GM23338 (cell line): ENCODE measurements around the gene MINDY4. TPM values are rescaled to one million over a fixed set of nuclear protein-coding genes. Genes with fewer than 3 reads are reported as not detected.

Source experiments
- ATAC-seq: fragments of 200-7000 bp; cut with Tn5 transposase; 3 replicates; pipeline ENCODE4 v1.9.1; 2020
- DNase-seq: peaks from one replicate; pipeline ENCODE4 v3.0.0-alpha.2; 2015; ENCODE audit warnings: low spot score
- H2AFZ ChIP-seq: fragments of 200-600 bp; sonication (generic); 2 replicates; pipeline ENCODE4 v1.8.0; 2016; ENCODE audit warnings: antibody characterized with exemption, mild to moderate bottlenecking, moderate library complexity
- H3F3A ChIP-seq: fragments of 200-600 bp; sonication (generic); replicated peaks from 2 replicates; pipeline ENCODE4 v1.8.0; 2017; ENCODE audit warnings: antibody characterized with exemption, mixed run types, low read depth
- H3K27ac ChIP-seq: fragments of 200-600 bp; sonication (generic); 2 replicates; pipeline ENCODE4 v1.6.1; 2016; ENCODE audit warnings: low read depth
- H3K27me3 ChIP-seq: fragments of 200-600 bp; sonication (generic); 2 replicates; pipeline ENCODE4 v1.8.0; 2016; ENCODE audit warnings: mild to moderate bottlenecking, mixed run types, moderate library complexity; ENCODE audit not compliant: insufficient read depth
- H3K36me3 ChIP-seq: fragments of 200-600 bp; sonication (generic); 2 replicates; pipeline ENCODE4 v1.8.0; 2016; ENCODE audit warnings: mild to moderate bottlenecking; ENCODE audit not compliant: insufficient read depth
- H3K4me1 ChIP-seq: fragments of 200-600 bp; sonication (generic); 2 replicates; pipeline ENCODE4 v1.8.0; 2016; ENCODE audit warnings: mild to moderate bottlenecking, moderate library complexity; ENCODE audit not compliant: insufficient read depth
- H3K4me2 ChIP-seq: fragments of 200-600 bp; sonication (generic); 2 replicates; pipeline ENCODE4 v1.7.1; 2017; ENCODE audit warnings: mixed run types
- H3K4me3 ChIP-seq: fragments of 200-600 bp; sonication (generic); 2 replicates; pipeline ENCODE4 v1.6.1; 2016; ENCODE audit warnings: mixed run types
- H3K79me2 ChIP-seq: fragments of 200-600 bp; sonication (generic); replicated peaks from 2 replicates; pipeline ENCODE4 v1.8.0; 2017; ENCODE audit warnings: mild to moderate bottlenecking; ENCODE audit not compliant: insufficient read depth
- H3K9me2 ChIP-seq: fragments of 200-600 bp; sonication (generic); 2 replicates; pipeline ENCODE4 v1.8.0; 2017; ENCODE audit not compliant: insufficient read depth
- H4K20me1 ChIP-seq: fragments of 200-600 bp; sonication (generic); replicated peaks from 2 replicates; pipeline ENCODE4 v1.8.0; 2017; ENCODE audit warnings: mild to moderate bottlenecking; ENCODE audit not compliant: insufficient read depth
- H3K27ac Mint-ChIP-seq: 2 replicates; pipeline ENCODE4 v1.8.0; 2020; ENCODE audit warnings: inconsistent platforms, mild to moderate bottlenecking, moderate library complexity, mixed read lengths
- H3K27me3 Mint-ChIP-seq: 3 replicates; pipeline ENCODE4 v1.8.0; 2022; ENCODE audit warnings: low read depth, mild to moderate bottlenecking, moderate library complexity, mixed read lengths, inconsistent platforms; ENCODE audit not compliant: insufficient read depth, poor library complexity
- H3K36me3 Mint-ChIP-seq: 3 replicates; pipeline ENCODE4 v1.8.0; 2021; ENCODE audit warnings: low read depth, mild to moderate bottlenecking, inconsistent platforms, moderate library complexity, mixed read lengths
- H3K4me1 Mint-ChIP-seq: 3 replicates; pipeline ENCODE4 v1.8.0; 2020; ENCODE audit warnings: mild to moderate bottlenecking, inconsistent platforms, mixed read lengths
- H3K4me3 Mint-ChIP-seq: 3 replicates; pipeline ENCODE4 v1.8.0; 2021; ENCODE audit warnings: moderate library complexity, mild to moderate bottlenecking, inconsistent platforms, mixed read lengths
- H3K9me3 Mint-ChIP-seq: 3 replicates; pipeline ENCODE4 v1.8.0; 2020; ENCODE audit warnings: moderate library complexity, mild to moderate bottlenecking, inconsistent platforms, mixed read lengths
- CREB1 ChIP-seq: fragments of 250-450 bp; sonication (Bioruptor Pico); IDR thresholded peaks from 2 replicates; pipeline ENCODE4 v1.5.0; 2020; ENCODE audit warnings: low read depth, mild to moderate bottlenecking, moderate library complexity
- NANOG ChIP-seq: IDR thresholded peaks from 2 replicates; pipeline ENCODE4 v1.6.1; 2016; ENCODE audit warnings: antibody characterized with exemption, borderline replicate concordance
- POLR2AphosphoS5 ChIP-seq: IDR thresholded peaks from 2 replicates; pipeline ENCODE4 v1.6.1; 2016; ENCODE audit warnings: antibody characterized with exemption, low read depth
- STAT1 ChIP-seq: IDR thresholded peaks from one replicate; pipeline ENCODE4 v1.6.1; 2016; ENCODE audit warnings: antibody characterized with exemption; ENCODE audit not compliant: unreplicated experiment
- ZNF331 ChIP-seq: fragments of 250-450 bp; sonication (Bioruptor Pico); IDR thresholded peaks from 2 replicates; pipeline ENCODE4 v1.5.0; 2020; ENCODE audit warnings: low read depth, mild to moderate bottlenecking, moderate library complexity
- polyA plus RNA-seq: library from polyadenylated mRNA; unstranded; fragments of >200 nt; fragmentation: Nextera tagmentation; extraction: Ambion mirVana; gene quantifications from 2 replicates; pipeline ENCODE4 v1.2.1, GENCODE V29; 2016
- total RNA-seq: library from RNA; depleted of rRNA; stranded (reverse); fragments of >200 nt; shearing (Covaris generic); gene quantifications from 2 replicates; pipeline ENCODE4 v1.2.3, GENCODE V29; 2014
- TF ChIP-seq, protein P1 (sequence below): IDR thresholded peaks from one replicate; pipeline ENCODE4 v1.6.1; 2018; ENCODE audit warnings: antibody characterized with exemption; ENCODE audit not compliant: unreplicated experiment
- TF ChIP-seq, protein P2 (sequence below), 2 experiments: fragments of 200-600 bp in 1 of 2; sonication (generic) in 1 of 2; conservative IDR thresholded peaks; 2 replicates each; pipeline versions ENCODE4 v1.5.1 to v1.6.1; 2016 to 2017; ENCODE audit warnings: antibody characterized with exemption in 2 of 2, low read depth in 2 of 2, mild to moderate bottlenecking in 2 of 2, moderate library complexity in 1 of 2
- TF ChIP-seq, protein P3 (sequence below): fragments of 250-450 bp; sonication (Bioruptor Pico); IDR thresholded peaks from 2 replicates; pipeline ENCODE4 v1.5.0; 2020; ENCODE audit warnings: mild to moderate bottlenecking, moderate library complexity
- TF ChIP-seq, protein P4 (sequence below): IDR thresholded peaks from 2 replicates; pipeline ENCODE4 v1.6.1; 2016; ENCODE audit warnings: antibody characterized with exemption

MINDY4 gene
- total and polyA plus RNA-seq, 2 experiments from 2014 or later, result 1.7 to 4.4 TPM

DNA sequence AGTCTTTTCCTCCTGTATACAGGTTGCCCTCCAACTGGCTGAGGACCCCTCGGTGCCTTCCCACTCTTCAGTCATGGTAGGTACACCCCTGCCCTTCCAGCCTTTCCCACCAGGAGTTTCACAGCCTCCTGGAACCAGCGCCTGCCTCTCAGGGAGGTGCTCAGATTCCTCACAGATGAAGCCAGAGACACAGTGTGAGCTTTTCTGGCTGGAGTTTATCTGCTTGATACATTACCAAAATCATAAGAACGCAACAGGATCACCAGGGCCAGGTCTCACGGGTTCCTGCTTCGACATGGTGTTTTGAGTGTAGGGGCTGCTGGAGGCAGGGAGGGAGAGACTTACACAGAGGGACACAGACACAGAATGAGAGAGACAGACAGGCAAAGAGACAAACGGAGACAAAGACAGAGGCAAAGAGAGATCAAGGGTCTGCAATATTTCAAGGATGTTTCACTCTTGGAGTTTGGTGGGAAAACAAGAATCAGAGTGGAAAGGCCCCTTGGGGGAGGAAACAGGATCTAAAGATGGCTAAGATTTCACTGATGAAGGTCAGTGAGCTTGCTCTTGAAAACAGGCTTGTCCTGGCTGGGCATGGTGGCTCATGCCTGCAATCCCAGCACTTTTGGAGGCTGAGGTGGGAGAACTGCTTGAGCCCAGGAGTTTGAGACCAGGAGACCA, 25.8 kb upstream of the MINDY4 start (continued):
- TF ChIP-seq, protein P1, sequence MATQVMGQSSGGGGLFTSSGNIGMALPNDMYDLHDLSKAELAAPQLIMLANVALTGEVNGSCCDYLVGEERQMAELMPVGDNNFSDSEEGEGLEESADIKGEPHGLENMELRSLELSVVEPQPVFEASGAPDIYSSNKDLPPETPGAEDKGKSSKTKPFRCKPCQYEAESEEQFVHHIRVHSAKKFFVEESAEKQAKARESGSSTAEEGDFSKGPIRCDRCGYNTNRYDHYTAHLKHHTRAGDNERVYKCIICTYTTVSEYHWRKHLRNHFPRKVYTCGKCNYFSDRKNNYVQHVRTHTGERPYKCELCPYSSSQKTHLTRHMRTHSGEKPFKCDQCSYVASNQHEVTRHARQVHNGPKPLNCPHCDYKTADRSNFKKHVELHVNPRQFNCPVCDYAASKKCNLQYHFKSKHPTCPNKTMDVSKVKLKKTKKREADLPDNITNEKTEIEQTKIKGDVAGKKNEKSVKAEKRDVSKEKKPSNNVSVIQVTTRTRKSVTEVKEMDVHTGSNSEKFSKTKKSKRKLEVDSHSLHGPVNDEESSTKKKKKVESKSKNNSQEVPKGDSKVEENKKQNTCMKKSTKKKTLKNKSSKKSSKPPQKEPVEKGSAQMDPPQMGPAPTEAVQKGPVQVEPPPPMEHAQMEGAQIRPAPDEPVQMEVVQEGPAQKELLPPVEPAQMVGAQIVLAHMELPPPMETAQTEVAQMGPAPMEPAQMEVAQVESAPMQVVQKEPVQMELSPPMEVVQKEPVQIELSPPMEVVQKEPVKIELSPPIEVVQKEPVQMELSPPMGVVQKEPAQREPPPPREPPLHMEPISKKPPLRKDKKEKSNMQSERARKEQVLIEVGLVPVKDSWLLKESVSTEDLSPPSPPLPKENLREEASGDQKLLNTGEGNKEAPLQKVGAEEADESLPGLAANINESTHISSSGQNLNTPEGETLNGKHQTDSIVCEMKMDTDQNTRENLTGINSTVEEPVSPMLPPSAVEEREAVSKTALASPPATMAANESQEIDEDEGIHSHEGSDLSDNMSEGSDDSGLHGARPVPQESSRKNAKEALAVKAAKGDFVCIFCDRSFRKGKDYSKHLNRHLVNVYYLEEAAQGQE, result no peak
- TF ChIP-seq STAT1, result no peak
- TF ChIP-seq POLR2AphosphoS5, result no peak
- TF ChIP-seq, protein P2, sequence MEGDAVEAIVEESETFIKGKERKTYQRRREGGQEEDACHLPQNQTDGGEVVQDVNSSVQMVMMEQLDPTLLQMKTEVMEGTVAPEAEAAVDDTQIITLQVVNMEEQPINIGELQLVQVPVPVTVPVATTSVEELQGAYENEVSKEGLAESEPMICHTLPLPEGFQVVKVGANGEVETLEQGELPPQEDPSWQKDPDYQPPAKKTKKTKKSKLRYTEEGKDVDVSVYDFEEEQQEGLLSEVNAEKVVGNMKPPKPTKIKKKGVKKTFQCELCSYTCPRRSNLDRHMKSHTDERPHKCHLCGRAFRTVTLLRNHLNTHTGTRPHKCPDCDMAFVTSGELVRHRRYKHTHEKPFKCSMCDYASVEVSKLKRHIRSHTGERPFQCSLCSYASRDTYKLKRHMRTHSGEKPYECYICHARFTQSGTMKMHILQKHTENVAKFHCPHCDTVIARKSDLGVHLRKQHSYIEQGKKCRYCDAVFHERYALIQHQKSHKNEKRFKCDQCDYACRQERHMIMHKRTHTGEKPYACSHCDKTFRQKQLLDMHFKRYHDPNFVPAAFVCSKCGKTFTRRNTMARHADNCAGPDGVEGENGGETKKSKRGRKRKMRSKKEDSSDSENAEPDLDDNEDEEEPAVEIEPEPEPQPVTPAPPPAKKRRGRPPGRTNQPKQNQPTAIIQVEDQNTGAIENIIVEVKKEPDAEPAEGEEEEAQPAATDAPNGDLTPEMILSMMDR (conservative IDR thresholded peaks at IDR 0.05; ENCODE audit: low read depth in 2 of 2), result no peak
- no peak for TF ChIP-seq ZNF331 (CRISPR knock-in tag)
- no peak for TF ChIP-seq CREB1

DNA sequence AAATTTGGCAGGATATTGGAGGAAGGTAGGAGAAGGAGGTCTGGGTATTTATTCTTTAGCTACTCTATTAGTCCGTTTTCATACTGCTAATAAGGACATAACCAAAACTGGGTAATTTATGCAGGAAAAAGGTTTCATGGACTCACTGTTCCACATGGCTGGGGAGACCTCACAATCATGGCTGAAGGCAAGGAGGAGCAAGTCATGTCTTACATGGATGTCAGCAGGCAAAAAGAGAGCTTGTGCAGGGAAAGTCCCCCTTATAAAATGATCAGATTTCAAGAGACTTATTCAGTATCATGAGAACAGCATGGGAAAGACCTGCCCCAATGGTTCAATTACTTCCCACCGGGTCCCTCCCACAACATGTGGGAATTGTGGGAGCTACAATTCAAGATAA, 21.2 kb upstream of the MINDY4 start:
- Histone ChIP-seq H3F3A (no peaks in the 10 kb centered on the region), H3K4me2 (no peak overlapping the region), H3K27me3 (no peaks in the 10 kb centered on the region), H3K4me3 (no peak overlapping the region), H4K20me1 (no peaks in the 10 kb centered on the region), H2AFZ (no peak overlapping the region), H3K9me2 (peaks cover 11% of the 10 kb centered on the region; the same call in 1 of the 2 replicates), H3K79me2 (no peaks in the 10 kb centered on the region), H3K4me1 (no peaks in the 10 kb centered on the region), H3K27ac (no peak overlapping the region), H3K36me3 (no peaks in the 10 kb centered on the region)
- ATAC-seq (no peak), DNase-seq (no peak)
- H3K27ac Mint-ChIP-seq, result no peak overlapping the region
- H3K9me3 Mint-ChIP-seq, result no peaks in the 10 kb centered on the region
- no peaks in the 10 kb centered on the region for H3K4me1 Mint-ChIP-seq
- no peaks in the 10 kb centered on the region; the same call in 2 of the 3 replicates for H3K36me3 Mint-ChIP-seq
- H3K4me3 Mint-ChIP-seq, result no peak overlapping the region
- peaks cover 3% of the 10 kb centered on the region for H3K27me3 Mint-ChIP-seq
- no peak for TF ChIP-seq ZNF331 (CRISPR knock-in tag)
- no peak for TF ChIP-seq CREB1
- TF ChIP-seq, protein P3, sequence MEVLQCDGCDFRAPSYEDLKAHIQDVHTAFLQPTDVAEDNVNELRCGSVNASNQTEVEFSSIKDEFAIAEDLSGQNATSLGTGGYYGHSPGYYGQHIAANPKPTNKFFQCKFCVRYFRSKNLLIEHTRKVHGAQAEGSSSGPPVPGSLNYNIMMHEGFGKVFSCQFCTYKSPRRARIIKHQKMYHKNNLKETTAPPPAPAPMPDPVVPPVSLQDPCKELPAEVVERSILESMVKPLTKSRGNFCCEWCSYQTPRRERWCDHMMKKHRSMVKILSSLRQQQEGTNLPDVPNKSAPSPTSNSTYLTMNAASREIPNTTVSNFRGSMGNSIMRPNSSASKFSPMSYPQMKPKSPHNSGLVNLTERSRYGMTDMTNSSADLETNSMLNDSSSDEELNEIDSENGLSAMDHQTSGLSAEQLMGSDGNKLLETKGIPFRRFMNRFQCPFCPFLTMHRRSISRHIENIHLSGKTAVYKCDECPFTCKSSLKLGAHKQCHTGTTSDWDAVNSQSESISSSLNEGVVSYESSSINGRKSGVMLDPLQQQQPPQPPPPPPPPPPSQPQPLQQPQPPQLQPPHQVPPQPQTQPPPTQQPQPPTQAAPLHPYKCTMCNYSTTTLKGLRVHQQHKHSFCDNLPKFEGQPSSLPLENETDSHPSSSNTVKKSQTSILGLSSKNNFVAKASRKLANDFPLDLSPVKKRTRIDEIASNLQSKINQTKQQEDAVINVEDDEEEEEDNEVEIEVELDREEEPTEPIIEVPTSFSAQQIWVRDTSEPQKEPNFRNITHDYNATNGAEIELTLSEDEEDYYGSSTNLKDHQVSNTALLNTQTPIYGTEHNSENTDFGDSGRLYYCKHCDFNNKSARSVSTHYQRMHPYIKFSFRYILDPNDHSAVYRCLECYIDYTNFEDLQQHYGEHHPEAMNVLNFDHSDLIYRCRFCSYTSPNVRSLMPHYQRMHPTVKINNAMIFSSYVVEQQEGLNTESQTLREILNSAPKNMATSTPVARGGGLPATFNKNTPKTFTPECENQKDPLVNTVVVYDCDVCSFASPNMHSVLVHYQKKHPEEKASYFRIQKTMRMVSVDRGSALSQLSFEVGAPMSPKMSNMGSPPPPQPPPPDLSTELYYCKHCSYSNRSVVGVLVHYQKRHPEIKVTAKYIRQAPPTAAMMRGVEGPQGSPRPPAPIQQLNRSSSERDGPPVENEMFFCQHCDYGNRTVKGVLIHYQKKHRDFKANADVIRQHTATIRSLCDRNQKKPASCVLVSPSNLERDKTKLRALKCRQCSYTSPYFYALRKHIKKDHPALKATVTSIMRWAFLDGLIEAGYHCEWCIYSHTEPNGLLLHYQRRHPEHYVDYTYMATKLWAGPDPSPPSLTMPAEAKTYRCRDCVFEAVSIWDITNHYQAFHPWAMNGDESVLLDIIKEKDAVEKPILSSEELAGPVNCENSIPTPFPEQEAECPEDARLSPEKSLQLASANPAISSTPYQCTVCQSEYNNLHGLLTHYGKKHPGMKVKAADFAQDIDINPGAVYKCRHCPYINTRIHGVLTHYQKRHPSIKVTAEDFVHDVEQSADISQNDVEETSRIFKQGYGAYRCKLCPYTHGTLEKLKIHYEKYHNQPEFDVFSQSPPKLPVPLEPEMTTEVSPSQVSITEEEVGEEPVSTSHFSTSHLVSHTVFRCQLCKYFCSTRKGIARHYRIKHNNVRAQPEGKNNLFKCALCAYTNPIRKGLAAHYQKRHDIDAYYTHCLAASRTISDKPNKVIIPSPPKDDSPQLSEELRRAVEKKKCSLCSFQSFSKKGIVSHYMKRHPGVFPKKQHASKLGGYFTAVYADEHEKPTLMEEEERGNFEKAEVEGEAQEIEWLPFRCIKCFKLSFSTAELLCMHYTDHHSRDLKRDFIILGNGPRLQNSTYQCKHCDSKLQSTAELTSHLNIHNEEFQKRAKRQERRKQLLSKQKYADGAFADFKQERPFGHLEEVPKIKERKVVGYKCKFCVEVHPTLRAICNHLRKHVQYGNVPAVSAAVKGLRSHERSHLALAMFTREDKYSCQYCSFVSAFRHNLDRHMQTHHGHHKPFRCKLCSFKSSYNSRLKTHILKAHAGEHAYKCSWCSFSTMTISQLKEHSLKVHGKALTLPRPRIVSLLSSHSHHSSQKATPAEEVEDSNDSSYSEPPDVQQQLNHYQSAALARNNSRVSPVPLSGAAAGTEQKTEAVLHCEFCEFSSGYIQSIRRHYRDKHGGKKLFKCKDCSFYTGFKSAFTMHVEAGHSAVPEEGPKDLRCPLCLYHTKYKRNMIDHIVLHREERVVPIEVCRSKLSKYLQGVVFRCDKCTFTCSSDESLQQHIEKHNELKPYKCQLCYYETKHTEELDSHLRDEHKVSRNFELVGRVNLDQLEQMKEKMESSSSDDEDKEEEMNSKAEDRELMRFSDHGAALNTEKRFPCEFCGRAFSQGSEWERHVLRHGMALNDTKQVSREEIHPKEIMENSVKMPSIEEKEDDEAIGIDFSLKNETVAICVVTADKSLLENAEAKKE, result no peak
- TF ChIP-seq, protein P2 (conservative IDR thresholded peaks at IDR 0.05; ENCODE audit: low read depth in 2 of 2), result no peak
- TF ChIP-seq, protein P4, sequence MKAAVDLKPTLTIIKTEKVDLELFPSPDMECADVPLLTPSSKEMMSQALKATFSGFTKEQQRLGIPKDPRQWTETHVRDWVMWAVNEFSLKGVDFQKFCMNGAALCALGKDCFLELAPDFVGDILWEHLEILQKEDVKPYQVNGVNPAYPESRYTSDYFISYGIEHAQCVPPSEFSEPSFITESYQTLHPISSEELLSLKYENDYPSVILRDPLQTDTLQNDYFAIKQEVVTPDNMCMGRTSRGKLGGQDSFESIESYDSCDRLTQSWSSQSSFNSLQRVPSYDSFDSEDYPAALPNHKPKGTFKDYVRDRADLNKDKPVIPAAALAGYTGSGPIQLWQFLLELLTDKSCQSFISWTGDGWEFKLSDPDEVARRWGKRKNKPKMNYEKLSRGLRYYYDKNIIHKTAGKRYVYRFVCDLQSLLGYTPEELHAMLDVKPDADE, result no peak
- TF ChIP-seq NANOG, result no peak
